Immature natural killer cell (primary cell): ENCODE data around the gene ALK. TPM values are rescaled to one million over a fixed set of nuclear protein-coding genes. Genes with fewer than 3 reads are reported as not detected.

ENCODE experiments used
- DNase-seq, 3 donors: peaks; one replicate each; pipeline ENCODE4 v3.0.0; 2022; ENCODE audit warnings: mixed read lengths in 1 of 3
- H3K27ac Mint-ChIP-seq, 6 donors: one replicate each; pipeline ENCODE4 v1.8.0; 2020; ENCODE audit warnings: mixed read lengths in 6 of 6, mild to moderate bottlenecking in 5 of 6, inconsistent platforms in 4 of 6, moderate library complexity in 3 of 6
- H3K27me3 Mint-ChIP-seq, 3 donors: one replicate each; pipeline ENCODE4 v1.8.0; 2020 to 2021; ENCODE audit warnings: low read depth in 3 of 3, mild to moderate bottlenecking in 3 of 3, mixed read lengths in 3 of 3, moderate library complexity in 3 of 3, inconsistent platforms in 1 of 3
- H3K36me3 Mint-ChIP-seq, 3 donors: one replicate each; pipeline ENCODE4 v1.8.0; 2020; ENCODE audit warnings: mixed read lengths in 3 of 3, inconsistent platforms in 2 of 3, mild to moderate bottlenecking in 2 of 3
- H3K4me1 Mint-ChIP-seq, 2 donors: one replicate each; pipeline ENCODE4 v1.8.0; 2020; ENCODE audit warnings: inconsistent platforms in 2 of 2, mild to moderate bottlenecking in 2 of 2, mixed read lengths in 2 of 2, moderate library complexity in 1 of 2
- H3K4me3 Mint-ChIP-seq, 5 donors: one replicate each; pipeline ENCODE4 v1.8.0; 2020; ENCODE audit warnings: mild to moderate bottlenecking in 5 of 5, mixed read lengths in 5 of 5, inconsistent platforms in 3 of 5, moderate library complexity in 3 of 5
- H3K9me3 Mint-ChIP-seq, 6 donors: one replicate each; pipeline ENCODE4 v1.8.0; 2020; ENCODE audit warnings: mild to moderate bottlenecking in 6 of 6, mixed read lengths in 6 of 6, inconsistent platforms in 4 of 6, moderate library complexity in 3 of 6
- polyA plus RNA-seq, 3 donors: library from polyadenylated mRNA; unstranded; fragments of 300-500 nt; fragmentation: Illumina TruSeq; gene quantifications; one replicate each; pipeline ENCODE4 v1.2.3, GENCODE V29; 2021

The ALK gene
- polyA plus RNA-seq, 3 donors from 2014 or later = not detected

DNA sequence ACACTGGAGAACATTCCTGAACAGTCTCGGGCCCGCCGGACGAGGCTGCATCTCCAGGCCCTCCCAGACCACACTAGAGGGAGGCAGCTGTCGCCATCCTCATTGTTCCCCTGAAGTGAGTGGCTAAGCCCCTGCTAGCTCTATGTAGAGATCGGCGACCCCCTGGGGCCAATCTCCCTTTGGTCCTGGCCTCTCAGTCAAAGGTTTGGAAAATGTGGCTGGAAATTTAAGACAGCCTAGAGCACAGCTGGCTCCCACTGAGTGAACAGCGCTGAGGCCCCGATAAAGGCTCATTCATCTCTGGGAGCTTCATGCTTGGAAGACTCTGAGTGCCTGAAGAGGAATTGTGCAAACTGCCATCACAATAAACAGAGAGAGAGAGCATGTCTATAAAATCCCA, 445.9 kb downstream of the ALK start:
- Mint-ChIP-seq H3K27me3 (peaks cover 2 to 3% (median 2%) of the 10 kb centered on the region in 3 donors), H3K9me3 (peaks cover 0 to 3% (median 2%) of the 10 kb centered on the region in 6 donors), H3K27ac (no peak overlapping the region), H3K4me3 (no peak overlapping the region), H3K4me1 (no peaks in the 10 kb centered on the region), H3K36me3 (no peaks in the 10 kb centered on the region)
- DNase-seq = no peak

GRCh38 chr2:29469961-29470360, 451.4 kb downstream of the ALK start:
- Mint-ChIP-seq H3K4me1 (no peaks in the 10 kb centered on the region), H3K27me3 (peaks cover 0 to 8% (median 5%) of the 10 kb centered on the region in 3 donors), H3K36me3 (peaks cover 0 to 6% (median 0%) of the 10 kb centered on the region in 3 donors), H3K4me3 (no peak overlapping the region), H3K27ac (no peak overlapping the region), H3K9me3 (peaks cover 4 to 21% (median 9%) of the 10 kb centered on the region in 6 donors)
- no peak for DNase-seq

DNA sequence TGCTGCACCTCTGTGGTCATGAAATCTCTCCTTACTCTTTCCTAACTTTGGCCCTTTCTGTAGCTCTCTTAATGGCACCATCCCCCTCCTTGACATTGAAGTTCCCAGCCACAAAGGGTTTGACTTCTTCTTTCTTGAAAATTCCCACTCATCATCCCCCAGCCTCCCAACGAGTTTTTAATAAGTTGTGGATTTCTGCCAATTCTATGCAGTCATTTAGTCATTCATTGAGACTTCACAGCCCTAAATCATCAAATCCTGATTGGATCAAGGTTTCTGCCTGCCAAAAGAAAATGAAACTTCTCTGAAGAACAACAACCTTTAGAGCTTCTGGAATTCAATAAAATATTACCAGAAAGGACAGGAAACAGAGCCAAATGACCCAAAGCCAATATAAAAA, 451.9 kb downstream of the ALK start:
- no peak for DNase-seq
- peaks cover 0 to 6% (median 0%) of the 10 kb centered on the region in 3 donors for H3K36me3 Mint-ChIP-seq
- no peaks in the 10 kb centered on the region for H3K4me1 Mint-ChIP-seq
- no peak overlapping the region for H3K27ac Mint-ChIP-seq
- H3K4me3 Mint-ChIP-seq = no peak overlapping the region
- peaks cover 2 to 8% (median 5%) of the 10 kb centered on the region in 3 donors for H3K27me3 Mint-ChIP-seq
- H3K9me3 Mint-ChIP-seq = peaks cover 4 to 21% (median 9%) of the 10 kb centered on the region in 6 donors

DNA sequence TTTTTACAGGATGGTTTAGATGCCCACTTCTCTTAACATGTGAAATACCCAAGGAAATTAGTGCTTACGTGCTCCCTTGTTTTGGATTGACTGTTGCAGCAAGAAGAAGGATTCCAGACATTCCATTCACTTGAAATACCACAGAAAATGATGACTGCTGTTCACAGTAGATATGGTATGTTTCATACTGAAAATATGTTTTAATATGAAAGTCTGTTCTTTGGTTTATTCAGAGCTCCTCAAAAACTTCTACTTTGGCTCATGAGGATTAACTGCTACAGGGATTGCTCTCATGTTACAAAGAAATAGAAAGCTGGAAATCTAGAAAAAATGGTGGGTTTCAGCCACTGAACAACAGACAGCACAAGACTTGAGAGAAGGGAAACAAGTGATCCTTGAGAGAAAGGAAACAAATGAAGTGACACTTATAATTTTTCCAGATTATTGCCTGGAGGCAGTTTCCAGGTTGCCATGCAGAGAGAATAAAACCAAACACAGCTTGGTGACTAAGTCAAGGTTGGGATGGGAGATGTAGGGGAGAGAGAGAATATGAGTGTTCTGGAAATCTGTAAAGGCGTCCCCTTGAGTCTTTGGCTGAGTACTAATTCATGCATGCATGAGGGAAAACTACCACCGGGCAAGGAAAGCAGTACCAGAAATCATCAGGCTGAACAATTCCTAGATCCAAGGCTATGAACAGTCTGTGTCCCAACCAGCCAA, 458.0 kb downstream of the ALK start:
- H3K9me3 Mint-ChIP-seq = peaks cover 0 to 2% (median 0%) of the 10 kb centered on the region in 6 donors
- H3K4me3 Mint-ChIP-seq = no peak overlapping the region
- H3K36me3 Mint-ChIP-seq = no peaks in the 10 kb centered on the region
- H3K27me3 Mint-ChIP-seq = peaks cover 0 to 8% (median 4%) of the 10 kb centered on the region in 3 donors
- H3K27ac Mint-ChIP-seq = no peak overlapping the region
- no peak for DNase-seq
- H3K4me1 Mint-ChIP-seq = no peaks in the 10 kb centered on the region

GRCh38 chr2:29462293-29462692, 459.1 kb downstream of the ALK start:
- Mint-ChIP-seq H3K4me1 (no peaks in the 10 kb centered on the region), H3K36me3 (no peaks in the 10 kb centered on the region), H3K27me3 (peaks cover 1 to 8% (median 5%) of the 10 kb centered on the region in 3 donors), H3K4me3 (no peak overlapping the region), H3K27ac (no peak overlapping the region), H3K9me3 (peaks cover 0 to 2% (median 0%) of the 10 kb centered on the region in 6 donors)
- DNase-seq = no peak

- DNase-seq = no peak
- Mint-ChIP-seq H3K27ac (no peak overlapping the region), H3K27me3 (peaks cover 2 to 8% (median 7%) of the 10 kb centered on the region in 3 donors), H3K9me3 (peaks cover 0 to 2% (median 0%) of the 10 kb centered on the region in 6 donors), H3K4me1 (no peaks in the 10 kb centered on the region), H3K36me3 (no peaks in the 10 kb centered on the region), H3K4me3 (no peak overlapping the region)
Observed at GRCh38 chr2:29460190-29460589, 461.2 kb downstream of the ALK start.

GRCh38 chr2:29459445-29460179, 461.8 kb downstream of the ALK start:
- H3K27ac Mint-ChIP-seq = no peak overlapping the region
- H3K36me3 Mint-ChIP-seq = no peaks in the 10 kb centered on the region
- peaks cover 2 to 7% (median 6%) of the 10 kb centered on the region in 3 donors for H3K27me3 Mint-ChIP-seq
- H3K4me1 Mint-ChIP-seq = no peaks in the 10 kb centered on the region
- no peak for DNase-seq
- no peak overlapping the region for H3K4me3 Mint-ChIP-seq
- H3K9me3 Mint-ChIP-seq = peaks cover 0 to 2% (median 0%) of the 10 kb centered on the region in 6 donors

DNA sequence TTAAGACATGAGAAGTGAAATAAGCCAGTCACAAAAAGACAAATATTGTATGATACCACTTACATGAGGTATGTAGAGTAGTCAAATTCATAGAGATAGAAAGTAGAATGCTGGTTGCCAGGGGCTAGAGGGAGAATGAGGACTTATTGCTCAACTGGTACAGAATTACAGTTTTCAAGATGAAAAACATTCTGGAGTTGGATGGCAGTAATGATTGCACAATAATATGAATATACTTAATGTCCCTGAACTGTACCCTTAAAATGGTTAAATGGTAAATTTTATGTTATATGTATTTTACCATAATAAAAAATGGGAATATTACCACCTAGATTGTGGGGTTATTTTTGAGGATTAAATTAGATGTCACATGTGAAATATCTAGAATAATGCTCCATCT, 465.0 kb downstream of the ALK start:
- Mint-ChIP-seq H3K27me3 (peaks cover 2 to 8% (median 3%) of the 10 kb centered on the region in 3 donors), H3K4me3 (no peak overlapping the region), H3K9me3 (no peaks in the 10 kb centered on the region), H3K36me3 (no peaks in the 10 kb centered on the region), H3K27ac (no peak overlapping the region), H3K4me1 (no peaks in the 10 kb centered on the region)
- DNase-seq = no peak

- Mint-ChIP-seq H3K4me3 (no peak overlapping the region), H3K4me1 (no peaks in the 10 kb centered on the region), H3K27ac (no peak overlapping the region), H3K27me3 (peaks cover 2 to 8% (median 4%) of the 10 kb centered on the region in 3 donors), H3K36me3 (no peaks in the 10 kb centered on the region), H3K9me3 (no peaks in the 10 kb centered on the region)
- DNase-seq = no peak
Observed at GRCh38 chr2:29455200-29455860, 466.1 kb downstream of the ALK start.

DNA sequence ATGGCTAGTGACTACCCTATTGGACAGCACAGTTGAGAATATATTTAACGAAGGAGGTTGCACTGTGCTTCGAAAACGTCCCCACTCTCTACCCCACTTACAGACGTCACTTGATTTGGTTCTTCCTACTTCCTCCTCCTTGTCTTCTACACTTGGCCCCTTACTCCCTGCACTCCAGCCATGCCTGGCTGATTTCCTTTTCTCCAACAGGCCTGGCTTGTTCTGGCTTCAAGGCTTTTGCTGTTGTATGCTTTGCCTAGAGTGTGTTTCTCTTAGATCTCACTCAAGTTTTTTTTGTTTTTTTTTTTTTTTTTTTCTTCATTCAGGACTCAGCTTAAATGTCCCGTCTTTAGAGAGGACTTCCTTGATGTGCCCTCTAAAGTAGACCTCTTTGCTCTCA, 469.4 kb downstream of the ALK start:
- Mint-ChIP-seq H3K27me3 (peaks cover 3 to 5% (median 3%) of the 10 kb centered on the region in 3 donors), H3K4me1 (no peaks in the 10 kb centered on the region), H3K9me3 (no peaks in the 10 kb centered on the region), H3K36me3 (no peaks in the 10 kb centered on the region), H3K27ac (no peak overlapping the region), H3K4me3 (no peak overlapping the region)
- DNase-seq = no peak

- no peak for DNase-seq
- Mint-ChIP-seq H3K4me1 (no peaks in the 10 kb centered on the region), H3K9me3 (no peaks in the 10 kb centered on the region), H3K36me3 (no peaks in the 10 kb centered on the region), H3K27me3 (peaks cover 3 to 5% (median 3%) of the 10 kb centered on the region in 3 donors), H3K4me3 (no peak overlapping the region), H3K27ac (no peak overlapping the region)
Observed at GRCh38 chr2:29450596-29451222, 470.7 kb downstream of the ALK start.

DNA sequence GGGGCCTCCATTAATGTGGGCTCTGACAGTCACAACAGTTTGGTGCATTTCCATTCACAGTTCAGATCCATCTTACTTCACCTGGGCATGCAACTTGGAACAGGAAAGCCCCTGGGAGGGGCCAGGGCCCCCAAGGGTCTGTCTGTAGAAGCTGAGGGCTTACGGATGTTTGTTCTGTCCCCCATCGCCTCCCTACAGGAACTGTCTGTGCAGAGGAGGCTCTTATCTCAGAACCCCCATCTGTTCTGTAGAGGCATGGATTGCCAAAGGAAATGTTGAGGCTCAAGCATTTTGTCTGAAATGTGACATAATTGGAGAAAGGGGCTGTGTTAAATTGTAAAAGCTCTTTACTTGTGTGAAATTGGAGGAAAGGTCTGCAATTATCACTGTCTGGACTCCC, 471.9 kb downstream of the ALK start:
- Mint-ChIP-seq H3K27ac (no peak overlapping the region), H3K9me3 (no peaks in the 10 kb centered on the region), H3K4me1 (no peaks in the 10 kb centered on the region), H3K36me3 (no peaks in the 10 kb centered on the region), H3K27me3 (peaks cover 3 to 5% (median 5%) of the 10 kb centered on the region in 3 donors), H3K4me3 (no peak overlapping the region)
- no peak for DNase-seq

GRCh38 chr2:29448096-29448688, 473.2 kb downstream of the ALK start:
- H3K4me3 Mint-ChIP-seq = no peak overlapping the region
- H3K4me1 Mint-ChIP-seq = no peaks in the 10 kb centered on the region
- no peak for DNase-seq
- H3K27me3 Mint-ChIP-seq = peaks cover 3 to 5% (median 3%) of the 10 kb centered on the region in 3 donors
- H3K27ac Mint-ChIP-seq = no peak overlapping the region
- H3K36me3 Mint-ChIP-seq = no peaks in the 10 kb centered on the region
- no peaks in the 10 kb centered on the region for H3K9me3 Mint-ChIP-seq
